OCI-LY7 (cell line): ENCODE data around the gene PFKFB4. TPM values are rescaled to one million over a fixed set of nuclear protein-coding genes. Genes with fewer than 3 reads are reported as not detected.

Experiments
- BruUV-seq: library from RNA; stranded (reverse); fragments of 400-500 nt; replicated peaks from 2 replicates; lab custom pipeline; 2021; lab: Mats Ljungman, UMichigan
- CTCF ChIA-PET: fragments of 300-600 bp; sonication (Branson Sonifier 250); formaldehyde crosslinking; loops from one replicate; lab custom pipeline; 2022; ENCODE audit warnings: antibody characterized with exemption; ENCODE audit not compliant: unreplicated experiment; lab: Charles Lee
- POLR2A ChIA-PET: fragments of 300-600 bp; sonication (Branson Sonifier 250); formaldehyde crosslinking; loops from one replicate; lab custom pipeline; 2022; ENCODE audit warnings: antibody characterized with exemption; lab: Charles Lee
- DNase-seq: peaks from one replicate; pipeline ENCODE4 v3.0.0-alpha.2; 2015; ENCODE audit warnings: low spot score
- H2AFZ ChIP-seq: fragments of 200-600 bp; sonication (generic), shearing (Covaris generic); 2 replicates; pipeline ENCODE4 v1.6.1; 2014; ENCODE audit warnings: mild to moderate bottlenecking, antibody characterized with exemption, low read length, moderate library complexity
- H3K27ac ChIP-seq: fragments of 200-600 bp; sonication (generic); 2 replicates; pipeline ENCODE4 v1.5.1; 2014; ENCODE audit warnings: mixed run types, low read depth, mild to moderate bottlenecking, moderate library complexity, low read length, inconsistent platforms; ENCODE audit not compliant: poor library complexity, severe bottlenecking
- H3K36me3 ChIP-seq: fragments of 200-600 bp; sonication (generic); 2 replicates; pipeline ENCODE4 v1.6.1; 2014; ENCODE audit warnings: mild to moderate bottlenecking, antibody characterized with exemption, low read length, moderate library complexity, mixed read lengths; ENCODE audit not compliant: insufficient read depth
- H3K4me1 ChIP-seq: fragments of 200-600 bp; sonication (generic); 2 replicates; pipeline ENCODE4 v1.5.1; 2014; ENCODE audit warnings: mild to moderate bottlenecking, low read length; ENCODE audit not compliant: insufficient read depth, poor library complexity, severe bottlenecking
- H3K4me2 ChIP-seq: fragments of 200-600 bp; sonication (generic); 2 replicates; pipeline ENCODE4 v1.6.1; 2014; ENCODE audit warnings: mild to moderate bottlenecking, low read length
- H3K4me3 ChIP-seq: fragments of 200-600 bp; sonication (generic); 2 replicates; pipeline ENCODE4 v1.5.1; 2014; ENCODE audit warnings: mild to moderate bottlenecking, low read depth, low read length; ENCODE audit not compliant: poor library complexity, severe bottlenecking
- H3K79me2 ChIP-seq: fragments of 200-600 bp; sonication (generic); 2 replicates; pipeline ENCODE4 v1.6.1; 2016; ENCODE audit warnings: low read depth, mild to moderate bottlenecking, low read length, moderate library complexity, mixed read lengths; ENCODE audit not compliant: insufficient read depth
- H3K9me2 ChIP-seq: fragments of 200-600 bp; sonication (generic); 2 replicates; pipeline ENCODE4 v1.6.1; 2016; ENCODE audit warnings: mild to moderate bottlenecking, low read length, mixed read lengths; ENCODE audit not compliant: insufficient read depth
- H3K9me3 ChIP-seq: fragments of 200-600 bp; sonication (generic); 2 replicates; pipeline ENCODE4 v1.6.1; 2014; ENCODE audit warnings: mild to moderate bottlenecking, mixed run types, low read length, mixed read lengths
- H4K20me1 ChIP-seq: fragments of 200-600 bp; sonication (generic); 2 replicates; pipeline ENCODE4 v1.6.1; 2014; ENCODE audit warnings: mild to moderate bottlenecking, antibody characterized with exemption, low read length, moderate library complexity, mixed read lengths; ENCODE audit not compliant: insufficient read depth
- EZH2phosphoT487 ChIP-seq: fragments of 200-600 bp; sonication (generic); IDR thresholded peaks from 2 replicates; pipeline ENCODE4 v1.6.1; 2018; ENCODE audit warnings: low read depth, borderline replicate concordance, mild to moderate bottlenecking, mixed run types, antibody characterized with exemption, low read length, moderate library complexity, mixed read lengths
- intact Hi-C: fragments of 100-400 bp; cut with micrococcal nuclease; formaldehyde crosslinking; loops from one replicate; pipeline ENCODE4 v1.10.0; 2022; ENCODE audit not compliant: unreplicated experiment
- total RNA-seq, 2 experiments: library from RNA; depleted of rRNA in 1 of 2; stranded (reverse); fragments of >200 nt in 1 of 2; shearing (Covaris generic) in 1 of 2; gene quantifications; 2 replicates each; pipeline ENCODE4 v1.2.3, GENCODE V29; 2014 to 2022
- TF ChIP-seq, protein P1 (sequence below): fragments of 200-600 bp; sonication (generic); conservative IDR thresholded peaks from 2 replicates; pipeline ENCODE4 v1.5.1; 2014; ENCODE audit warnings: mild to moderate bottlenecking, antibody characterized with exemption, low read length, moderate library complexity, mixed read lengths

The PFKFB4 gene
- total RNA-seq, 2 experiments from 2014 or later, result 5.0 to 29.0 TPM

DNA sequence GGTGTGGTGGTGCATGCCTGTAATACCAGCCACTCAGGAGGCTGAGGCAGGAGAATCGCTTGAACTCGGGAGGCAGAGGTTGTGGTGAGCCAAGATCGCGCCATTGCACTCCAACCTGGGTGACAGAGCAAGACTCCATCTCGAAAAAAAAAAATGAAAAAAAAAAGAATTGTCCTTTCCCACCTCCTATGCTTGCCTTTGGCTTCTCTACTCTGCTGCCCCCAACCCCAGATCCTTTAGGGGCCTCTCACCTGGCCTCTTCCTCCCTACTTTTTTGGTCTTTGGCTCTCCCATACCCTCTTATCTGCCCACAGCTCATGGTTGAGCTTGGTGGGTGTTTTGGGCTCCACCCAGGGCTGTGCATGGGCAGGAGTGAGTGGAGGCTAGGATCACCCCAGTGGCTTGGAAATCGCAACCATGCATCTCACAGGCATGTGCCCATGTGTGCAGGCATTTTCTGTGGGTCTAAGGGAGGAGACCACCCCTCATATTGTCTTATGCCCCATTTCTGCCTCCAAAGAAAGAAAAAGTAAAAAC lies 50.6 kb downstream of the PFKFB4 start:
- H3K9me3 ChIP-seq, result no peaks in the 10 kb centered on the region
- no peaks in the 10 kb centered on the region for H3K4me1 ChIP-seq
- H3K4me2 ChIP-seq, result no peak overlapping the region
- H3K9me2 ChIP-seq, result no peaks in the 10 kb centered on the region
- ChIA-PET POLR2A (interaction anchor here (0.6 kb wide), 1 partner anchor 33 kb away, joined by 3 read pairs; no protein-coding TSS in a partner anchor), CTCF (interaction anchor here (1.0 kb wide), 1 partner anchor 41 kb away, joined by 3 read pairs; no protein-coding TSS in a partner anchor)
- no peak overlapping the region for H3K27ac ChIP-seq
- TF ChIP-seq EZH2phosphoT487, result no peak
- TF ChIP-seq, protein P1, sequence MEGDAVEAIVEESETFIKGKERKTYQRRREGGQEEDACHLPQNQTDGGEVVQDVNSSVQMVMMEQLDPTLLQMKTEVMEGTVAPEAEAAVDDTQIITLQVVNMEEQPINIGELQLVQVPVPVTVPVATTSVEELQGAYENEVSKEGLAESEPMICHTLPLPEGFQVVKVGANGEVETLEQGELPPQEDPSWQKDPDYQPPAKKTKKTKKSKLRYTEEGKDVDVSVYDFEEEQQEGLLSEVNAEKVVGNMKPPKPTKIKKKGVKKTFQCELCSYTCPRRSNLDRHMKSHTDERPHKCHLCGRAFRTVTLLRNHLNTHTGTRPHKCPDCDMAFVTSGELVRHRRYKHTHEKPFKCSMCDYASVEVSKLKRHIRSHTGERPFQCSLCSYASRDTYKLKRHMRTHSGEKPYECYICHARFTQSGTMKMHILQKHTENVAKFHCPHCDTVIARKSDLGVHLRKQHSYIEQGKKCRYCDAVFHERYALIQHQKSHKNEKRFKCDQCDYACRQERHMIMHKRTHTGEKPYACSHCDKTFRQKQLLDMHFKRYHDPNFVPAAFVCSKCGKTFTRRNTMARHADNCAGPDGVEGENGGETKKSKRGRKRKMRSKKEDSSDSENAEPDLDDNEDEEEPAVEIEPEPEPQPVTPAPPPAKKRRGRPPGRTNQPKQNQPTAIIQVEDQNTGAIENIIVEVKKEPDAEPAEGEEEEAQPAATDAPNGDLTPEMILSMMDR, result no peak
- no peak overlapping the region for H2AFZ ChIP-seq
- DNase-seq, result no peak
- intact Hi-C loops, result loop anchor here (2.0 to 5.0 kb wide), 2 partner anchors 41 to 69 kb away; no protein-coding TSS in a partner anchor
- no peaks in the 10 kb centered on the region for H4K20me1 ChIP-seq
- no TSS peak for BruUV-seq
- H3K79me2 ChIP-seq, result no peaks in the 10 kb centered on the region
- H3K36me3 ChIP-seq, result no peaks in the 10 kb centered on the region
- no peak overlapping the region for H3K4me3 ChIP-seq

DNA sequence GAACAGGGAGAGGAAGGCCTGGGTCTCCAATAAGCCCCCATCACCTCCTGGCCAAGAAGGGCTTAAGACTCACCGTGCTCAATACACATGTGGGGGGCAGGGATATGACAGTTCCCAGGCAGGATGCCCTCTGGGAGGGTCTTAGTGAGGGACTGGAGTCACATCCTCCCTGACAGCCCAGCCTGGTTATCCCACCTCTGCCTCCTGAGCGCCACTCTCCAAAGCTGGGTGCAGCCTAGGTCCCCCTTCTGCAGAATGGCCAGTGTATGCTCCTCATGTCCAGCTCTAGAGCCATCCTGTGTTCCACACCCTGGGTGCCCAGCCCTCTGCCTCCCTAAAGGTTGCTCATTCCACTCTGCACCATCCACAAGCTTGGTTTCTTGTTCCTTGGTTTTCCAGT lies 51.5 kb downstream of the PFKFB4 start:
- intact Hi-C loops, result loop anchor here (5.0 kb wide), 1 partner anchor 42 kb away; no protein-coding TSS in a partner anchor

More for the DNA sequence above, 51.5 kb downstream of the PFKFB4 start:
- POLR2A ChIA-PET, result no interaction called here
- no peak for DNase-seq
- CTCF ChIA-PET, result interaction anchor here (0.6 to 1.1 kb wide), 3 partner anchors 31 to 69 kb away, joined by 3 read pairs; no protein-coding TSS in a partner anchor
- Histone ChIP-seq H3K79me2 (no peaks in the 10 kb centered on the region), H3K36me3 (no peaks in the 10 kb centered on the region), H3K4me2 (no peak overlapping the region), H3K4me3 (no peak overlapping the region), H3K27ac (no peak overlapping the region), H3K9me3 (no peaks in the 10 kb centered on the region), H3K9me2 (no peaks in the 10 kb centered on the region), H3K4me1 (no peaks in the 10 kb centered on the region), H4K20me1 (no peaks in the 10 kb centered on the region), H2AFZ (no peak overlapping the region)
- BruUV-seq, result no TSS peak
- TF ChIP-seq, protein P1, result no peak
- TF ChIP-seq EZH2phosphoT487, result no peak
